ENCODE measurements around the gene CDK13. TPM values are rescaled to one million over a fixed set of nuclear protein-coding genes. Genes with fewer than 3 reads are reported as not detected.

CDK13 gene
- total RNA-seq, 1 experiment from 2014 or later: 39.2 TPM

DNA sequence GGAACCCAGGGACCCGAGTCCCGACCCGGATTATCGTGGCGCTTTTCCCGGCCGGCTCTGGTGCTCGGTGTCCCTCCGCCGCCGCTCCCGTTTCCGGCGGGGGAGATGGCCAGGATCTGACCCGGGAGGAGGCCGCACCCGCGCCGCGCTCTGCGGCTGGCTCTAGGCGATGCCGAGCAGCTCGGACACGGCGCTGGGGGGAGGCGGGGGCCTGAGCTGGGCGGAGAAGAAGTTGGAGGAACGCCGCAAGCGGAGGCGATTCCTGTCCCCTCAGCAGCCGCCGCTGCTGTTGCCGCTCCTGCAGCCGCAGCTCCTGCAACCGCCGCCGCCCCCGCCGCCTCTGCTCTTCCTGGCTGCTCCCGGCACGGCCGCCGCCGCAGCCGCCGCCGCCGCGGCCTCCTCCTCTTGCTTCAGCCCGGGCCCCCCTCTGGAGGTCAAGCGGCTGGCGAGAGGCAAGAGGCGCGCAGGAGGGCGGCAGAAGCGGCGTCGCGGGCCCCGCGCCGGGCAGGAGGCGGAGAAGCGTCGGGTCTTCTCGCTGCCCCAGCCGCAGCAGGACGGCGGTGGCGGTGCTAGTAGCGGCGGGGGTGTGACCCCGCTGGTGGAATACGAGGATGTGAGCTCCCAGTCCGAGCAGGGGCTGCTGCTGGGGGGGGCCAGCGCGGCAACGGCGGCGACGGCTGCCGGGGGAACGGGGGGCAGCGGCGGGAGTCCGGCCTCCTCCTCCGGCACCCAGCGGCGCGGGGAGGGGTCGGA, 593 bp downstream of the CDK13 start:
- CTCF ChIA-PET: interaction anchor here (1.0 to 3.2 kb wide), 3 partner anchors 55 to 370 kb away, joined by 3 to 17 read pairs (median 3); no protein-coding TSS in a partner anchor
- peak overlapping the region; percentile 98 for H3K4me3 Mint-ChIP-seq
- ATAC-seq (no peak), DNase-seq (ENCODE audit: low spot score) (peak; percentile 38)
- POLR2A ChIA-PET: interaction anchor here (0.6 to 1.0 kb wide), 4 partner anchors 9 to 217 kb away, joined by 3 to 4 read pairs (median 4); no protein-coding TSS in a partner anchor
- H3K9me3 Mint-ChIP-seq: peaks cover 4% of the 10 kb centered on the region; the same call in 1 of the 2 replicates
- no peaks in the 10 kb centered on the region for H3K36me3 Mint-ChIP-seq
- H3K27ac Mint-ChIP-seq: no peak overlapping the region
- H3K4me1 Mint-ChIP-seq: peaks cover 31% of the 10 kb centered on the region
- 0 out of 2 replicates have a peak, but pooled peaks have one; percentile 65 for TF ChIP-seq TCF7 (CRISPR knock-in tag; IDR thresholded peaks at IDR 0.05; ENCODE audit: low read depth)
- TF ChIP-seq, protein P1, sequence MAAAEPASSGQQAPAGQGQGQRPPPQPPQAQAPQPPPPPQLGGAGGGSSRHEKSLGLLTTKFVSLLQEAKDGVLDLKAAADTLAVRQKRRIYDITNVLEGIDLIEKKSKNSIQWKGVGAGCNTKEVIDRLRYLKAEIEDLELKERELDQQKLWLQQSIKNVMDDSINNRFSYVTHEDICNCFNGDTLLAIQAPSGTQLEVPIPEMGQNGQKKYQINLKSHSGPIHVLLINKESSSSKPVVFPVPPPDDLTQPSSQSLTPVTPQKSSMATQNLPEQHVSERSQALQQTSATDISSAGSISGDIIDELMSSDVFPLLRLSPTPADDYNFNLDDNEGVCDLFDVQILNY (CRISPR knock-in tag; IDR thresholded peaks at IDR 0.05): 0 out of 2 replicates have a peak, but pooled peaks have one; percentile 17
- peak; percentile 47; the same call in 1 of the 2 replicates for TF ChIP-seq RELA (CRISPR knock-in tag; IDR thresholded peaks at IDR 0.05; ENCODE audit: borderline replicate concordance)
- TF ChIP-seq KAT7 (CRISPR knock-in tag; IDR thresholded peaks at IDR 0.05; ENCODE audit: borderline replicate concordance): peak; percentile 19; the same call in 1 of the 2 replicates
- TF ChIP-seq, protein P2, sequence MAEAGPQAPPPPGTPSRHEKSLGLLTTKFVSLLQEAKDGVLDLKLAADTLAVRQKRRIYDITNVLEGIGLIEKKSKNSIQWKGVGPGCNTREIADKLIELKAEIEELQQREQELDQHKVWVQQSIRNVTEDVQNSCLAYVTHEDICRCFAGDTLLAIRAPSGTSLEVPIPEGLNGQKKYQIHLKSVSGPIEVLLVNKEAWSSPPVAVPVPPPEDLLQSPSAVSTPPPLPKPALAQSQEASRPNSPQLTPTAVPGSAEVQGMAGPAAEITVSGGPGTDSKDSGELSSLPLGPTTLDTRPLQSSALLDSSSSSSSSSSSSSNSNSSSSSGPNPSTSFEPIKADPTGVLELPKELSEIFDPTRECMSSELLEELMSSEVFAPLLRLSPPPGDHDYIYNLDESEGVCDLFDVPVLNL (CRISPR knock-in tag; IDR thresholded peaks at IDR 0.05; ENCODE audit: borderline replicate concordance, low read depth): peak; percentile 42; the same call in 1 of the 2 replicates
- TF ChIP-seq NFE2L1 (CRISPR knock-in tag; IDR thresholded peaks at IDR 0.05): 0 out of 2 replicates have a peak, but pooled peaks have one; percentile 18
- TF ChIP-seq, protein P3, sequence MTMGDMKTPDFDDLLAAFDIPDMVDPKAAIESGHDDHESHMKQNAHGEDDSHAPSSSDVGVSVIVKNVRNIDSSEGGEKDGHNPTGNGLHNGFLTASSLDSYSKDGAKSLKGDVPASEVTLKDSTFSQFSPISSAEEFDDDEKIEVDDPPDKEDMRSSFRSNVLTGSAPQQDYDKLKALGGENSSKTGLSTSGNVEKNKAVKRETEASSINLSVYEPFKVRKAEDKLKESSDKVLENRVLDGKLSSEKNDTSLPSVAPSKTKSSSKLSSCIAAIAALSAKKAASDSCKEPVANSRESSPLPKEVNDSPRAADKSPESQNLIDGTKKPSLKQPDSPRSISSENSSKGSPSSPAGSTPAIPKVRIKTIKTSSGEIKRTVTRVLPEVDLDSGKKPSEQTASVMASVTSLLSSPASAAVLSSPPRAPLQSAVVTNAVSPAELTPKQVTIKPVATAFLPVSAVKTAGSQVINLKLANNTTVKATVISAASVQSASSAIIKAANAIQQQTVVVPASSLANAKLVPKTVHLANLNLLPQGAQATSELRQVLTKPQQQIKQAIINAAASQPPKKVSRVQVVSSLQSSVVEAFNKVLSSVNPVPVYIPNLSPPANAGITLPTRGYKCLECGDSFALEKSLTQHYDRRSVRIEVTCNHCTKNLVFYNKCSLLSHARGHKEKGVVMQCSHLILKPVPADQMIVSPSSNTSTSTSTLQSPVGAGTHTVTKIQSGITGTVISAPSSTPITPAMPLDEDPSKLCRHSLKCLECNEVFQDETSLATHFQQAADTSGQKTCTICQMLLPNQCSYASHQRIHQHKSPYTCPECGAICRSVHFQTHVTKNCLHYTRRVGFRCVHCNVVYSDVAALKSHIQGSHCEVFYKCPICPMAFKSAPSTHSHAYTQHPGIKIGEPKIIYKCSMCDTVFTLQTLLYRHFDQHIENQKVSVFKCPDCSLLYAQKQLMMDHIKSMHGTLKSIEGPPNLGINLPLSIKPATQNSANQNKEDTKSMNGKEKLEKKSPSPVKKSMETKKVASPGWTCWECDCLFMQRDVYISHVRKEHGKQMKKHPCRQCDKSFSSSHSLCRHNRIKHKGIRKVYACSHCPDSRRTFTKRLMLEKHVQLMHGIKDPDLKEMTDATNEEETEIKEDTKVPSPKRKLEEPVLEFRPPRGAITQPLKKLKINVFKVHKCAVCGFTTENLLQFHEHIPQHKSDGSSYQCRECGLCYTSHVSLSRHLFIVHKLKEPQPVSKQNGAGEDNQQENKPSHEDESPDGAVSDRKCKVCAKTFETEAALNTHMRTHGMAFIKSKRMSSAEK (CRISPR knock-in tag; IDR thresholded peaks at IDR 0.05; ENCODE audit: borderline replicate concordance): no peak
- TF ChIP-seq OVOL2 (CRISPR knock-in tag; IDR thresholded peaks at IDR 0.05; ENCODE audit: borderline replicate concordance): no peak
- H3K27me3 Mint-ChIP-seq (ENCODE audit: low read depth): no peaks in the 10 kb centered on the region

DNA sequence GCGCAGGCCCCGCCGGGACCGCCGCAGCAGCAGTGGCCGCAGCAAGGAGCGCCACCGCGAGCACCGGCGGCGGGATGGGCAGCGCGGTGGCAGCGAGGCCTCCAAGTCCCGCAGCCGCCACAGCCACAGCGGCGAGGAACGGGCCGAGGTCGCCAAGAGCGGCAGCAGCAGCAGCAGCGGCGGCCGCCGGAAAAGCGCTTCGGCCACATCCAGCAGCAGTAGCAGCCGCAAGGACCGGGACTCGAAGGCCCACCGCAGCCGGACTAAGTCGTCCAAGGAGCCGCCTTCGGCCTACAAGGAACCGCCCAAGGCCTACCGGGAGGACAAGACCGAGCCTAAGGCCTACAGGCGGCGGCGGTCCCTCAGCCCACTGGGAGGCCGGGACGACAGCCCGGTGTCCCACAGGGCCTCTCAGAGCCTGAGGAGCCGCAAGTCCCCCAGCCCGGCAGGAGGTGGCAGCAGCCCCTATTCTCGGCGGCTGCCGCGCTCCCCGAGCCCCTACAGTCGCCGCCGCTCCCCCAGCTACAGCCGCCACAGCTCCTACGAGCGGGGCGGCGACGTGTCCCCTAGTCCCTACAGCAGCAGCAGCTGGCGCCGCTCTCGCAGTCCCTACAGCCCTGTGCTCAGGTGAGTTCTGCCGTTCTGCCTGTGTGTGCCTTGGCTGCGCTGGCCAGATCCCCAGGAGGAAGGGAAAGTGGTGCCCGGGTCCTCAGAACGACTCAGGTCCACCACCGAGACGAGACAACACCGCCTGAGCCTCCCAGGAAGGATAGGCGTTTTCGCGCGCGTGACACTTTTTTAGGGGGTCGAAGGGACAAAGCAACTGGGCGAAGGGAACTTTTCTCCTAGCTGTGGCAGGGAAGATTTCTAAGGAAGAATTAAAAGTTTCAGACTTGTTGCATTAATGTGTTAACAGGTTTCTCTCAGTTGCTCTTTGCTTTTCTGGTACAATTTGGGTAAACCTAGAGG, 1.5 kb downstream of the CDK13 start:
- H3K27me3 Mint-ChIP-seq (ENCODE audit: low read depth): no peaks in the 10 kb centered on the region
- DNase-seq (ENCODE audit: low spot score) (peak; percentile 78), ATAC-seq (peak; percentile 28)
- ChIA-PET CTCF (interaction anchor here (1.6 to 3.2 kb wide), 2 partner anchors 55 to 101 kb away, joined by 5 to 17 read pairs; no protein-coding TSS in a partner anchor), POLR2A (interaction anchor here (0.6 to 1.0 kb wide), 2 partner anchors 54 to 242 kb away, joined by 5 to 12 read pairs; no protein-coding TSS in a partner anchor)
- no peaks in the 10 kb centered on the region for H3K36me3 Mint-ChIP-seq
- peak overlapping the region; percentile 92 for H3K27ac Mint-ChIP-seq
- H3K9me3 Mint-ChIP-seq: peaks cover 4% of the 10 kb centered on the region; the same call in 1 of the 2 replicates
- peak overlapping the region; percentile 97 for H3K4me3 Mint-ChIP-seq
- peaks cover 33% of the 10 kb centered on the region for H3K4me1 Mint-ChIP-seq
- TF ChIP-seq, protein P4, sequence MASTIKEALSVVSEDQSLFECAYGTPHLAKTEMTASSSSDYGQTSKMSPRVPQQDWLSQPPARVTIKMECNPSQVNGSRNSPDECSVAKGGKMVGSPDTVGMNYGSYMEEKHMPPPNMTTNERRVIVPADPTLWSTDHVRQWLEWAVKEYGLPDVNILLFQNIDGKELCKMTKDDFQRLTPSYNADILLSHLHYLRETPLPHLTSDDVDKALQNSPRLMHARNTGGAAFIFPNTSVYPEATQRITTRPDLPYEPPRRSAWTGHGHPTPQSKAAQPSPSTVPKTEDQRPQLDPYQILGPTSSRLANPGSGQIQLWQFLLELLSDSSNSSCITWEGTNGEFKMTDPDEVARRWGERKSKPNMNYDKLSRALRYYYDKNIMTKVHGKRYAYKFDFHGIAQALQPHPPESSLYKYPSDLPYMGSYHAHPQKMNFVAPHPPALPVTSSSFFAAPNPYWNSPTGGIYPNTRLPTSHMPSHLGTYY (CRISPR knock-in tag; IDR thresholded peaks at IDR 0.05): no peak
- TF ChIP-seq ZNF138 (CRISPR knock-in tag; conservative IDR thresholded peaks at IDR 0.05): 0 out of 2 replicates have a peak, but pooled peaks have one; percentile 17
- TF ChIP-seq, protein P1 (CRISPR knock-in tag; IDR thresholded peaks at IDR 0.05): no peak
- TF ChIP-seq, protein P3 (CRISPR knock-in tag; IDR thresholded peaks at IDR 0.05; ENCODE audit: borderline replicate concordance): no peak
- TF ChIP-seq, protein P5, sequence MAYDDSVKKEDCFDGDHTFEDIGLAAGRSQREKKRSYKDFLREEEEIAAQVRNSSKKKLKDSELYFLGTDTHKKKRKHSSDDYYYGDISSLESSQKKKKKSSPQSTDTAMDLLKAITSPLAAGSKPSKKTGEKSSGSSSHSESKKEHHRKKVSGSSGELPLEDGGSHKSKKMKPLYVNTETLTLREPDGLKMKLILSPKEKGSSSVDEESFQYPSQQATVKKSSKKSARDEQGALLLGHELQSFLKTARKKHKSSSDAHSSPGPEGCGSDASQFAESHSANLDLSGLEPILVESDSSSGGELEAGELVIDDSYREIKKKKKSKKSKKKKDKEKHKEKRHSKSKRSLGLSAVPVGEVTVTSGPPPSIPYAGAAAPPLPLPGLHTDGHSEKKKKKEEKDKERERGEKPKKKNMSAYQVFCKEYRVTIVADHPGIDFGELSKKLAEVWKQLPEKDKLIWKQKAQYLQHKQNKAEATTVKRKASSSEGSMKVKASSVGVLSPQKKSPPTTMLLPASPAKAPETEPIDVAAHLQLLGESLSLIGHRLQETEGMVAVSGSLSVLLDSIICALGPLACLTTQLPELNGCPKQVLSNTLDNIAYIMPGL (CRISPR knock-in tag; IDR thresholded peaks at IDR 0.05): peak; percentile 93

All from WTC11 (cell line).